Mucosa of rectum (tissue), 2 donors: ENCODE data around the gene PSPC1.

Experiments
- H3K27ac ChIP-seq, 2 donors: one replicate each; pipeline ENCODE4 v1.7.0; 2013; ENCODE audit warnings: inconsistent platforms in 2 of 2, low read depth in 2 of 2, low read length in 2 of 2
- H3K27me3 ChIP-seq, 2 donors: one replicate each; pipeline ENCODE4 v1.7.0; 2013; ENCODE audit warnings: low read length in 2 of 2; ENCODE audit not compliant: control insufficient read depth in 2 of 2, insufficient read depth in 2 of 2
- H3K36me3 ChIP-seq, 2 donors: one replicate each; pipeline ENCODE4 v1.7.0; 2013; ENCODE audit warnings: low read length in 2 of 2; ENCODE audit not compliant: control insufficient read depth in 2 of 2, insufficient read depth in 2 of 2
- H3K4me1 ChIP-seq, 2 donors: one replicate each; pipeline ENCODE4 v1.7.0; 2013; ENCODE audit warnings: low read length in 2 of 2, mild to moderate bottlenecking in 1 of 2; ENCODE audit not compliant: control insufficient read depth in 2 of 2, insufficient read depth in 2 of 2
- H3K4me3 ChIP-seq, 2 donors: one replicate each; pipeline ENCODE4 v1.7.0; 2013; ENCODE audit warnings: low read length in 2 of 2
- H3K9ac ChIP-seq, 2 donors: one replicate each; pipeline ENCODE4 v1.7.0; 2013; ENCODE audit warnings: low read length in 2 of 2, low read depth in 1 of 2, mild to moderate bottlenecking in 1 of 2
- H3K9me3 ChIP-seq, 2 donors: one replicate each; pipeline ENCODE4 v1.7.0; 2013; ENCODE audit warnings: low read length in 2 of 2; ENCODE audit not compliant: control insufficient read depth in 2 of 2
- donor health status: healthy.
- donor health status: Normal muscosa, but diverticular disease.

PSPC1 gene

DNA sequence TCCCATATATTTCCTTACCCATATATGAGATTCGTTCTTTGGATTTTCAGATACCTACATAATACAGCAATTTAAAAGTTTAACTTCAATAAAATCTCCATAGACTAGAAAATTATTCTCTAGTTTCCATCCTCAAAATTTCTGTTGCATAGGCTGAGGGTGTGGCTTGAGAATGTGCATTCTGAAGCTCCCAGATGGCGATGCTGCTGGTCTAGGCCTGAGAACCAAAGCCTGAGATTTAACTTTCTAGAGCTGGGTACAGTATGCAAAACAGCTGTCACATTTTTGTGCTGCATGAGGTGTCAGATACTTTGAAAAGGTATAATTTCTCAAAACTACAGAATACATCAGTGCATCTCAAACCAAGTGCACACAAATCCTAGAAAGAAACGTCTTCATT lies 106.6 kb downstream of the PSPC1 start:
- H3K4me3 ChIP-seq = no peak overlapping the region
- no peaks in the 10 kb centered on the region for H3K27me3 ChIP-seq
- H3K9ac ChIP-seq = no peak overlapping the region
- H3K36me3 ChIP-seq = peaks cover 37 to 38% of the 10 kb centered on the region in 2 donors
- H3K27ac ChIP-seq = no peak overlapping the region
- H3K4me1 ChIP-seq = no peaks in the 10 kb centered on the region
- no peaks in the 10 kb centered on the region for H3K9me3 ChIP-seq

DNA sequence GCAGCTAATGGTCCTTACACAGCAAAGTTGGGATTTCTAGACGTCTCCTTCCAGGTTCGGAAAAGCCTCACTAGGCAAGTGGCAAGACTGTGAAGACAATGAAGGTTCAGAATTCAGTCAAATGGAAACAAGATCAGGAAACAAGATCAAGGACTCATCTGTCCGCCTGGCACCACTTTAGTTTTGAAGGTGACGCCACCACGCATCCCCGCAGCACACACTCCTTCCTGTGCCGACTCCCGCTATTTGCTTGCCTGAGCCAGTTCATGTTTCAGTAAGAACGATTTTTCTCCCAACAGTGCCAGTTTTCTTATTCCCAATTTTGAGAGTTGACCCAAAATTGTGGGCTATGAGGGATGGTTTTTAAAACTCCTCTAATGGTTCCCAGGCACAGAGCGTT lies 107.8 kb downstream of the PSPC1 start:
- Histone ChIP-seq H3K27me3 (no peaks in the 10 kb centered on the region), H3K27ac (no peak overlapping the region), H3K9ac (no peak overlapping the region), H3K4me3 (no peak overlapping the region), H3K4me1 (no peaks in the 10 kb centered on the region), H3K9me3 (no peaks in the 10 kb centered on the region), H3K36me3 (peaks cover 48% of the 10 kb centered on the region in 2 donors)

- H3K4me3 ChIP-seq = no peak overlapping the region
- no peaks in the 10 kb centered on the region for H3K27me3 ChIP-seq
- no peaks in the 10 kb centered on the region for H3K9me3 ChIP-seq
- H3K27ac ChIP-seq = no peak overlapping the region
- H3K9ac ChIP-seq = no peak overlapping the region
- H3K4me1 ChIP-seq = no peaks in the 10 kb centered on the region
- peaks cover 58% of the 10 kb centered on the region in 2 donors for H3K36me3 ChIP-seq
These were observed 109.0 kb downstream of the PSPC1 start for GRCh38 chr13:19673473-19674430.

DNA sequence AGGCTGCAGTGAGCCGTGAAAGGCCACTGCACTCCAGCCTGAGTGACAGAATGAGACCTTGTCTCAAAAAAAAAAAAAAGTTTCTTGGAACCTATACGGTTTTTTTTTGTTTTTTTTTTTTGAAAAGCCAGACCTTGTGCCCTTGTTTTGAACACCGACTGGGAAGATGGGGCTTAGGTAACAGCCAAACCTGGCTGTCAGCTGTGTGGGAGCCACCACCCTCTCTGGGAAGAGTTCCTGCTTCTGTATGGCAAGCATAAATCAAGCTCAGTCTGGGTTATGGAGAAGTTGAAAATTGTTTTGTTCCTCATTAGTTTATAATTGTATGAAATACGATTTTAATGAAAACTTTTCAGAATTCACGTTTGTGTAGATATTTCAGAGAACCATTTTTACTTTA lies 109.8 kb downstream of the PSPC1 start:
- no peak overlapping the region for H3K27ac ChIP-seq
- H3K36me3 ChIP-seq = peaks cover 66% of the 10 kb centered on the region in 2 donors
- H3K27me3 ChIP-seq = no peaks in the 10 kb centered on the region
- no peaks in the 10 kb centered on the region for H3K4me1 ChIP-seq
- H3K9ac ChIP-seq = no peak overlapping the region
- H3K9me3 ChIP-seq = no peaks in the 10 kb centered on the region
- H3K4me3 ChIP-seq = no peak overlapping the region

- Histone ChIP-seq H3K9me3 (no peaks in the 10 kb centered on the region), H3K9ac (no peak overlapping the region), H3K4me3 (no peak overlapping the region), H3K36me3 (peaks cover 74 to 88% of the 10 kb centered on the region in 2 donors), H3K27ac (no peak overlapping the region), H3K4me1 (no peaks in the 10 kb centered on the region), H3K27me3 (no peaks in the 10 kb centered on the region)
These were observed 112.6 kb downstream of the PSPC1 start for GRCh38 chr13:19670147-19670546.

DNA sequence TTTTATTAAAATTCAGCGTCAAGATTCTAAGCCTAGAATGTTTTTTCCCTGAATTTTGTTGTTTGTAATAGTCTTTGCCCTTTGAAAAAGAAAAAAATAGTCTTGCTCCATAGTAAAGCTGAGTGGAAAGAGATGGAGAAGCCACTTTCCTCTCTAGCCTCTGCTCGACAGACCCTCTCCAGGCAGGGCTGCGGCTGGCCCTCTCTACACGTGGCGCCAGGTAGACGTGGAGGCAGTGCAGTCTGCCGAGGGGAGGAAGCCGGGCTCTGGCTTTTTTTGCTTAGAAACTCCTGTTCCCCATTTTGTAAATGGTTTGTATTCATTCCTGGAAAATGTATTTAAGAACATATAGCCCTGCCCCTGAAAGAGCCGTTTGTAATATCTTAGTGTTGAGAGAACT lies 114.0 kb downstream of the PSPC1 start:
- no peak overlapping the region for H3K4me3 ChIP-seq
- H3K27me3 ChIP-seq = no peaks in the 10 kb centered on the region
- no peaks in the 10 kb centered on the region for H3K9me3 ChIP-seq
- no peak overlapping the region for H3K9ac ChIP-seq
- H3K4me1 ChIP-seq = no peaks in the 10 kb centered on the region
- peaks cover 74 to 89% of the 10 kb centered on the region in 2 donors for H3K36me3 ChIP-seq
- H3K27ac ChIP-seq = no peak overlapping the region

DNA sequence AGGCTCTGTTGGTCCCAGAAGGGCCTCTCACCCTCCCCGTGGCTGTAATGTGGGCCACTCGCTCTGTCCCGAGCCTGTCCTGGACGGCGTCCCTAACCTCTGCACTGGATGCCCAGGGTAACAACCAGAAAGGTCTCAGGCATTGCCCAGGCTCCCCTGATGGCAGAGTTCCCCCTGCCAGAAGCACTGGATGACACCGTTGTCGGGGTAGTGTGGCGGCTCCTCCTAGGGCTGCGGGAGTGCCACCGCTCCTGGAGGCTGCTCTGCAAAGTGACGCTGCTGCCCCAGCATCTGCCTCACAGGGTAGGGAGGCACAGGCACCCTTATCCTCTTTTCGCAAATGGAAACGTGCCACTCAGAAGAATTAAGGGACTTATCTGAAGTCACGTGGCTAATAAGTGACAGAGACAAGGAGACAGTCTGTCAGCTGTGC lies 117.3 kb downstream of the PSPC1 start:
- peaks cover 74 to 90% of the 10 kb centered on the region in 2 donors for H3K36me3 ChIP-seq
- H3K27ac ChIP-seq = no peak overlapping the region

DNA sequence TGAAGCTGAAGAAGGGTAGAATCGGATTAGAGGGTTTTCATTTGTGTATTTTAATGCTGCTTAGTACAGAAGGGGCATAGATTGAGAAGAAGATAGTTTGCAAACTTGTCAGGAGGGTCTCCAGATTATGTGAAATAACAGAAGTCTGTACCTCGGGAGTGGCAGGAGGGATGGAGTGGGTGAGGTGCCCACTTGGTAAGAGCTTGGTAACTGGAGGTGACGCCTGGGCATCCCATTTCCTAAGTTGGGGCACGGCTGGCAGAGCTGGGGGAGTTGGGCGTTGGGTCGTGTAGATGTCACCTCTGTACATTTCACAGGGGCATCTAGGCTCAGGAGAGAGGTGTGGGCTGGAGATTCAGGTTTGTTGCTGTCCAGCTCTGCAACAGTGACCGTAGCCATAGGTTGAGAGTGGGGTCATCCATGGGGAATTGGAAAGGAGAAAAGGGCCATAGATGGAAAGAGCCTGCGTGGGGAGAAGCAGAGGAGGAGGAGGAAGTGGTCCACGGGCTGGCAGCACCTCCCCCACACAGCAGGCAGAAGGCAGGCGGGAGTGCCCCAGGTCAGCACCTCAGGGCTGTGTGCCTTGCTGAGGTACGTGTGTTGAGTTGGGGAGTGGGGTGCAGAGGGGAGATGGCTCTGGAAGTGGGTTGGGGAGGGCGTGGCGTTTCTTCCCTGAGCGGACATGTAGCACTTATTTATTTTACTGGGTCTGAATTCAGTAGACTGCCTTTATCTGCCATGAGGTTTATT lies 118.1 kb downstream of the PSPC1 start:
- Histone ChIP-seq H3K4me1 (no peaks in the 10 kb centered on the region), H3K27ac (no peak overlapping the region), H3K9me3 (no peaks in the 10 kb centered on the region), H3K9ac (no peak overlapping the region), H3K36me3 (peaks cover 66 to 82% of the 10 kb centered on the region in 2 donors), H3K27me3 (no peaks in the 10 kb centered on the region), H3K4me3 (no peak overlapping the region)

More for the DNA sequence above, 117.3 kb downstream of the PSPC1 start:
- Histone ChIP-seq H3K9ac (no peak overlapping the region), H3K9me3 (no peaks in the 10 kb centered on the region), H3K4me3 (no peak overlapping the region), H3K4me1 (no peaks in the 10 kb centered on the region), H3K27me3 (no peaks in the 10 kb centered on the region)

DNA sequence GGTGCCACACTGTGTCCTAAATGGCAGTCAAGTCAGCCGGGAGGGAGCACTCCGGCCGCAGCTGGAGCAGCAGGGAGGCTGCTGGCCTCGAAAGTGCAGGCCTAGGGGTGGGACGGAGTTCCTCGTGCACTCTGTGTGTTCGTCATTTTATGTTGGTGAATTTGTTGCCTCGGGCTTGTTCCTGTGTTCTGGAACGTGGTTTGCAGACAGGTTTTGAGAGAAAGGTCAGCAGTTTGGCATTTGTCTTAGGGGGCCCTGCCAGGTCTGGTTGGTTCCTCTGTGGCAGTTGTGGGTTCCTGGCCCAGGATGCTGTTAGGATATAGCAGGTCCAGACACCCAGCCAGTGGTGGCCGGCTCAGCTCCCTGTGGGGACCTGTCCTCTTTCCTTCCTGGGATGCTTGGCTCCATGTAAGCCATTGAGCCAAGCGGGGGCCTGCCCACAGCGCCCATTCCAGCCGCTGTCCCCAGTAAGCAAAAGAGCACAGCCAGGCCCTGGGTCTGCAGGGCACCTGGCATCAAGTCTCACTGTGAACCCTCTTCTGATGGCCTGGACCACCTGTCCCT lies 119.2 kb downstream of the PSPC1 start:
- H3K4me1 ChIP-seq = no peaks in the 10 kb centered on the region
- no peak overlapping the region for H3K27ac ChIP-seq
- H3K9ac ChIP-seq = no peak overlapping the region
- H3K4me3 ChIP-seq = no peak overlapping the region
- no peaks in the 10 kb centered on the region for H3K27me3 ChIP-seq
- H3K36me3 ChIP-seq = peaks cover 58 to 76% of the 10 kb centered on the region in 2 donors
- no peaks in the 10 kb centered on the region for H3K9me3 ChIP-seq

DNA sequence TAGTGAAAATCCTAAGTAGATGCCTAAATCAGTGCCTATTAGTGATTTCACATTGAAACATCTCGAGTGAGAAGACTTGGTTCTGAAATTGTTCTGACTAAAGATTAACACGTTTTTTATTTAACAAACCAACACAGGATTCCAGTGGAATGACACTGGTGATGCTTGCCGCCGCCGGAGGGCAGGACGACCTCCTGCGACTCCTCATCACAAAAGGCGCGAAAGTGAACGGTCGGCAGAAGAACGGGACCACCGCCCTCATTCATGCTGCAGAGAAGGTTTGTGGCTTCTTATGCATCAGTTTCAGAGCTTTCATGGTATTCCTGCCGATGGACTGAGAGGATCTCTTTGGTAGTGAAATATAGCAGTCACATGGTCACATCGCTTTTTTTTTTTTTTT lies 121.2 kb downstream of the PSPC1 start:
- H3K4me3 ChIP-seq = no peak overlapping the region
- H3K9me3 ChIP-seq = no peaks in the 10 kb centered on the region
- no peak overlapping the region for H3K27ac ChIP-seq
- H3K4me1 ChIP-seq = no peaks in the 10 kb centered on the region
- peaks cover 43 to 61% of the 10 kb centered on the region in 2 donors for H3K36me3 ChIP-seq
- no peaks in the 10 kb centered on the region for H3K27me3 ChIP-seq
- no peak overlapping the region for H3K9ac ChIP-seq
